WTC11 (cell line): Measurements from ENCODE around the gene NEAT1.

ENCODE experiments used
- ZNF232 ChIP-seq: sonication (generic); formaldehyde crosslinking; IDR thresholded peaks from 2 replicates; pipeline ENCODE4 v1.8.0; 2022; ENCODE audit warnings: mild to moderate bottlenecking, missing genetic modification reagents
- TF ChIP-seq, protein P1 (sequence below): fragments of 200-600 bp; IDR thresholded peaks from 2 replicates; pipeline ENCODE4 v1.8.0; 2022; ENCODE audit warnings: antibody characterized with exemption
- TF ChIP-seq, protein P2 (sequence below): sonication (generic); formaldehyde crosslinking; IDR thresholded peaks from 2 replicates; pipeline ENCODE4 v1.8.1; 2023; ENCODE audit warnings: mild to moderate bottlenecking, missing genetic modification reagents

DNA sequence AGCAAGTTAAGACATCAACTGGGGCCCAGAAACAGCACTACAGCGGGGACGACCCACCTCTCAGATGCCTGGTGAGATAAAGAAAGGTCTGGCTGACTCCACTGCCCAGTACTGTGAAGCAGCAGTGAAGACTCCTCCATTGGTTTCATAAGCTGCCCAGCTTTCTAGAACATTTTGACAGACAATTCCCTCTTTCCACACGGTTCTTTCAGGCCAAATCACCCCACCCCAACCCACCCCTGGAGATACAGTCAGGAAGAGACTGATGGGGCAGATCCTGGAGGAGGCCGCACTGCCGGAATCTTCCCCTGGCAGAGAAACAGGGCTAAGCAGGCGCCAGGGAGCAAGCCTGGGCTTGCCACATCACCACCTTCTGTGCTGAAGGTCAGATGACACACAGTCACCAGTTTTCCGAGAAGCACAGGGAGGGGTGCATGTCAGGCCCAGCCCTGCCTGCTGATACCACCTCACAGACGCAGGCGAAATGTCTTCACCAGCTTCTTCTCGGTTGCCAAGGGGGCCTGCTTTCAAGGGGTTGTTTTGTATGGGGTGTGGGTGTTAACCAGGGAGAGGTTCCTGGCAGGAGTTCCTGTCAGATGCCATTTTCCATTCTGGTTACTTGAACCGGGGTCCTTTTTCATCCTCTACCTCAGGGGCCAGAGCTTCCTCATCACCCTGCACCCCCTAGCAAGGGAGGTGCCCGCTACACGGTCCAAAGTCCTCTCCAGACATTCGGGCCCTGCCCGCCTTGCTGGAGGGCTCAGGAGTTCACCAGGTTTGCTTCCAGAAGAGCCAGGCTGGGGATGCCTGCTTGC is 1.4 kb upstream of the NEAT1 start:
- TF ChIP-seq, protein P1, sequence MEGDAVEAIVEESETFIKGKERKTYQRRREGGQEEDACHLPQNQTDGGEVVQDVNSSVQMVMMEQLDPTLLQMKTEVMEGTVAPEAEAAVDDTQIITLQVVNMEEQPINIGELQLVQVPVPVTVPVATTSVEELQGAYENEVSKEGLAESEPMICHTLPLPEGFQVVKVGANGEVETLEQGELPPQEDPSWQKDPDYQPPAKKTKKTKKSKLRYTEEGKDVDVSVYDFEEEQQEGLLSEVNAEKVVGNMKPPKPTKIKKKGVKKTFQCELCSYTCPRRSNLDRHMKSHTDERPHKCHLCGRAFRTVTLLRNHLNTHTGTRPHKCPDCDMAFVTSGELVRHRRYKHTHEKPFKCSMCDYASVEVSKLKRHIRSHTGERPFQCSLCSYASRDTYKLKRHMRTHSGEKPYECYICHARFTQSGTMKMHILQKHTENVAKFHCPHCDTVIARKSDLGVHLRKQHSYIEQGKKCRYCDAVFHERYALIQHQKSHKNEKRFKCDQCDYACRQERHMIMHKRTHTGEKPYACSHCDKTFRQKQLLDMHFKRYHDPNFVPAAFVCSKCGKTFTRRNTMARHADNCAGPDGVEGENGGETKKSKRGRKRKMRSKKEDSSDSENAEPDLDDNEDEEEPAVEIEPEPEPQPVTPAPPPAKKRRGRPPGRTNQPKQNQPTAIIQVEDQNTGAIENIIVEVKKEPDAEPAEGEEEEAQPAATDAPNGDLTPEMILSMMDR = no peak
- TF ChIP-seq ZNF232 (CRISPR knock-in tag) = no peak
- TF ChIP-seq, protein P2, sequence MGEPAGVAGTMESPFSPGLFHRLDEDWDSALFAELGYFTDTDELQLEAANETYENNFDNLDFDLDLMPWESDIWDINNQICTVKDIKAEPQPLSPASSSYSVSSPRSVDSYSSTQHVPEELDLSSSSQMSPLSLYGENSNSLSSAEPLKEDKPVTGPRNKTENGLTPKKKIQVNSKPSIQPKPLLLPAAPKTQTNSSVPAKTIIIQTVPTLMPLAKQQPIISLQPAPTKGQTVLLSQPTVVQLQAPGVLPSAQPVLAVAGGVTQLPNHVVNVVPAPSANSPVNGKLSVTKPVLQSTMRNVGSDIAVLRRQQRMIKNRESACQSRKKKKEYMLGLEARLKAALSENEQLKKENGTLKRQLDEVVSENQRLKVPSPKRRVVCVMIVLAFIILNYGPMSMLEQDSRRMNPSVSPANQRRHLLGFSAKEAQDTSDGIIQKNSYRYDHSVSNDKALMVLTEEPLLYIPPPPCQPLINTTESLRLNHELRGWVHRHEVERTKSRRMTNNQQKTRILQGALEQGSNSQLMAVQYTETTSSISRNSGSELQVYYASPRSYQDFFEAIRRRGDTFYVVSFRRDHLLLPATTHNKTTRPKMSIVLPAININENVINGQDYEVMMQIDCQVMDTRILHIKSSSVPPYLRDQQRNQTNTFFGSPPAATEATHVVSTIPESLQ (CRISPR knock-in tag) = no peak
